H1 (cell line): ENCODE results near the gene SORCS3. TPM values are rescaled to one million over a fixed set of nuclear protein-coding genes. Genes with fewer than 3 reads are reported as not detected.

Experiments used
- ASH2L ChIP-seq: fragments of 200-600, 300-600 bp; sonication (generic); IDR thresholded peaks from one replicate; pipeline ENCODE4 v1.7.1; 2017; ENCODE audit warnings: low read length
- ATF2 ChIP-seq: IDR thresholded peaks from 2 replicates; pipeline ENCODE4 v1.6.1; 2012; ENCODE audit warnings: low read length, inconsistent platforms
- CBX5 ChIP-seq: fragments of 300-800, 300-1000 bp; sonication (generic); IDR thresholded peaks from 2 replicates; pipeline ENCODE4 v1.7.1; 2016; ENCODE audit warnings: antibody characterized with exemption, low read length, low read depth
- CHD2 ChIP-seq: IDR thresholded peaks from 2 replicates; pipeline ENCODE4 v1.6.1; 2012; ENCODE audit warnings: low read length, improper control_type of control experiment
- CHD7 ChIP-seq: fragments of 300-600 bp; sonication (generic); IDR thresholded peaks from 2 replicates; pipeline ENCODE4 v1.7.1; 2012; ENCODE audit warnings: low read length, moderate library complexity, mild to moderate bottlenecking, inconsistent platforms; ENCODE audit not compliant: insufficient replicate concordance
- CREB1 ChIP-seq: IDR thresholded peaks from 2 replicates; pipeline ENCODE4 v1.6.1; 2012; ENCODE audit warnings: inconsistent platforms
- FOSL1 ChIP-seq: IDR thresholded peaks from 2 replicates; pipeline ENCODE4 v1.6.1; 2011; ENCODE audit warnings: mild to moderate bottlenecking, low read depth, low read length, moderate library complexity; ENCODE audit not compliant: insufficient read depth
- MAFK ChIP-seq: IDR thresholded peaks from 2 replicates; pipeline ENCODE4 v1.6.1; 2012; ENCODE audit warnings: low read depth, mild to moderate bottlenecking, improper control_type of control experiment, low read length
- POLR2A ChIP-seq, 2 experiments: IDR thresholded peaks; 1 replicate in 1 of 2; 2 replicates in 1 of 2; pipeline ENCODE4 v1.6.1; 2011; ENCODE audit warnings: low read depth in 2 of 2, low read length in 2 of 2, mild to moderate bottlenecking in 2 of 2; ENCODE audit errors: control extremely low read depth in 1 of 2
- RFX5 ChIP-seq: IDR thresholded peaks from 2 replicates; pipeline ENCODE4 v1.6.1; 2011; ENCODE audit warnings: low read depth, low read length, improper control_type of control experiment, borderline replicate concordance
- SIRT6 ChIP-seq: IDR thresholded peaks from one replicate; pipeline ENCODE4 v1.7.1; 2012; ENCODE audit warnings: low read length, inconsistent platforms
- TCF12 ChIP-seq: IDR thresholded peaks from 2 replicates; pipeline ENCODE4 v1.6.1; 2011; ENCODE audit warnings: low read depth, mild to moderate bottlenecking, low read length
- polyA plus RNA-seq, 7 experiments: library from polyadenylated mRNA; depleted of rRNA in 3 of 7; stranded (reverse) in 5 of 7; unstranded in 2 of 7; fragments of >200 nt in 5 of 7; fragments of 200-250 nt in 2 of 7; gene quantifications; 1 replicate in 5 of 7; 2 replicates in 1 of 7; 4 replicates in 1 of 7; pipeline versions ENCODE4 v1.2.1 to v1.2.3, GENCODE V29; 2011 to 2013; ENCODE audit warnings: missing spikeins in 2 of 7, mixed read lengths in 2 of 7
- total RNA-seq: library from RNA; stranded (reverse); fragmentation: NEBNext Ultra II Directional; extraction: Animal tissue kit (Norgen Biotek cat#: 25700); gene quantifications from 2 replicates; pipeline ENCODE4 v1.2.1, GENCODE V29; 2021

The SORCS3 gene
- total and polyA plus RNA-seq, 2 of the 8 experiments (the other 6 are each of a cell fraction or from before 2014, with no cell fraction given): 0.26 to 0.88 TPM

- TF ChIP-seq CHD7 (no peak), CHD2 (no peak), FOSL1 (no peak), RFX5 (no peak), ATF2 (no peak), TCF12 (no peak), CREB1 (no peak), MAFK (no peak), CBX5 (no peak), POLR2A (IDR thresholded peaks at IDR 0.05; ENCODE audit: control extremely low read depth in 1 of 2, low read depth in 2 of 2, low read length in 2 of 2) (no peak), ASH2L (no peak), SIRT6 (no peak)
These were observed 400.9 kb downstream of the SORCS3 start (continued) for GRCh38 chr10:105041956-105042355.
